Activated CD8-positive, alpha-beta T cell treated with anti-CD3 and anti-CD28 coated beads for 36 hours (primary cell): Measurements from ENCODE around the gene BRSK2. TPM values are rescaled to one million over a fixed set of nuclear protein-coding genes. Genes with fewer than 3 reads are reported as not detected.
"Not testable (repeated sequence)": the region's sequence is repeated elsewhere in the genome, so short reads cannot be mapped to it uniquely, and the experiment has no call there.

Source experiments
- ATAC-seq: fragments of 200-7000 bp; cut with Tn5 transposase; one replicate; pipeline ENCODE4 v1.10.0; 2021; ENCODE audit warnings: mild to moderate bottlenecking, moderate library complexity
- CTCF ChIA-PET: fragments of 350-600 bp; sonication (Branson Sonifier 250); formaldehyde crosslinking; loops from one replicate; lab custom pipeline; 2021; ENCODE audit warnings: antibody characterized with exemption; lab: Charles Lee
- POLR2A ChIA-PET: fragments of 350-600 bp; sonication (Branson Sonifier 250); formaldehyde crosslinking; loops from one replicate; lab custom pipeline; 2021; ENCODE audit warnings: antibody characterized with exemption; lab: Charles Lee
- DNase-seq: peaks from one replicate; pipeline ENCODE4 v3.0.0-alpha.2; 2020
- H3K27ac Mint-ChIP-seq: one replicate; pipeline ENCODE4 v1.8.0; 2021; ENCODE audit warnings: mild to moderate bottlenecking, mixed read lengths
- H3K27me3 Mint-ChIP-seq: one replicate; pipeline ENCODE4 v1.8.0; 2021; ENCODE audit warnings: mixed read lengths
- H3K36me3 Mint-ChIP-seq: one replicate; pipeline ENCODE4 v1.8.0; 2021; ENCODE audit warnings: low read depth, mixed read lengths
- H3K4me1 Mint-ChIP-seq: one replicate; pipeline ENCODE4 v1.8.0; 2021; ENCODE audit warnings: low read depth, mixed read lengths
- H3K4me3 Mint-ChIP-seq: one replicate; pipeline ENCODE4 v1.8.0; 2021; ENCODE audit warnings: mild to moderate bottlenecking, moderate library complexity, mixed read lengths
- H3K9me3 Mint-ChIP-seq: one replicate; pipeline ENCODE4 v1.8.0; 2021; ENCODE audit warnings: mixed read lengths
- intact Hi-C: fragments of 100-400 bp; cut with micrococcal nuclease; formaldehyde crosslinking; loops from one replicate; pipeline ENCODE4 v1.10.0; 2022
- total RNA-seq, 2 experiments: library from RNA; stranded (reverse); gene quantifications; one replicate each; pipeline ENCODE4 v1.2.3, GENCODE V29; 2021
- TF ChIP-seq, protein P1 (sequence below): fragments of 200-600 bp; IDR thresholded peaks from one replicate; pipeline ENCODE4 v1.8.0; 2022; ENCODE audit warnings: antibody characterized with exemption, mild to moderate bottlenecking

BRSK2 gene
- total RNA-seq, 2 experiments from 2014 or later, result 1.1 to 2.0 TPM

DNA sequence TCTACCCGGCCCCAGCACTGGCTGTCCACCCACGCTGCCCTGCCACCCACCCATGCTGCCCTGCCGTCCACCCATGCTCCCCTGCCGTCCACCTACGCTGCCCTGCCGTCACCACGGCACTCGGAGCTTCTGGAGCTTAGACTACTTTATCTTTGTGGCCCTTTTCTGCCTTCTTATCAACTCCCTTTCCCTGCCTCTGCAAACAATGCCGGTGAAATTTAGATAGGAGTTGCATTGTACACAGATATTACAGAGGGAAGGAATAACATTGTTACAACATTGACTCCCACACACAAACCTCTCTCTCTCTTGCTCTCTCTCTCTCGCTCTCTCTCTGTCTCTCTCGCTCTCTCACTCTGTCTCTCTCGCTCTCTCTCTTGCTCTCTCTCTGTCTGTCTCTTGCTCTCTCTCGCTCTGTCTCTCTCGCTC, 33.7 kb upstream of the BRSK2 start:
- POLR2A ChIA-PET, result no interaction called here
- Mint-ChIP-seq H3K27ac (no peak overlapping the region), H3K9me3 (no peaks in the 10 kb centered on the region)

DNA sequence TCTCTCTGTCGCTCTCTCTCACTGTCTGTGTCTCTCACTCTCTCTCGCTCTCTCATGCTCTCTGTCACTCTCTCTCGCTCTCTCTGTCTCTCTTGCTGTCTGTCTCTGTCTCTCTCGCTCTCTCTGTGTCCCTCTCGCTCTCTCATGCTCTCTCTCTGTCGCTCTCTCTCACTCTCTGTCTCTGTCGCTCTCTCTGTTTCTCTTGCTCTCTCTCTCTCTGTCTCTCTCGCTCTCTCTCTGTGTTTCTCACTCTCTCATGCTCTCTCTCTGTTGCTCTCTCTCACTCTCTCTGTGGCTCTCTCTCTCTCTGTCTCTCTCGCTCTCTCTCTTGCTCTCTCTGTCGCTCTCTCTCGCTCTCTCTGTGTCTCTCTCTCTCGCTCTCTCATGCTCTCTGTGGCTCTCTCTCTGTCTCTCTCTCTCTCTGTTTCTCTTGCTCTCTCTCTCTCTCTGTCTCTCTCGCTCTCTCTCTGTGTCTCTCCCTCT, 33.2 kb upstream of the BRSK2 start:
- no peaks in the 10 kb centered on the region for H3K36me3 Mint-ChIP-seq
- TF ChIP-seq, protein P1, sequence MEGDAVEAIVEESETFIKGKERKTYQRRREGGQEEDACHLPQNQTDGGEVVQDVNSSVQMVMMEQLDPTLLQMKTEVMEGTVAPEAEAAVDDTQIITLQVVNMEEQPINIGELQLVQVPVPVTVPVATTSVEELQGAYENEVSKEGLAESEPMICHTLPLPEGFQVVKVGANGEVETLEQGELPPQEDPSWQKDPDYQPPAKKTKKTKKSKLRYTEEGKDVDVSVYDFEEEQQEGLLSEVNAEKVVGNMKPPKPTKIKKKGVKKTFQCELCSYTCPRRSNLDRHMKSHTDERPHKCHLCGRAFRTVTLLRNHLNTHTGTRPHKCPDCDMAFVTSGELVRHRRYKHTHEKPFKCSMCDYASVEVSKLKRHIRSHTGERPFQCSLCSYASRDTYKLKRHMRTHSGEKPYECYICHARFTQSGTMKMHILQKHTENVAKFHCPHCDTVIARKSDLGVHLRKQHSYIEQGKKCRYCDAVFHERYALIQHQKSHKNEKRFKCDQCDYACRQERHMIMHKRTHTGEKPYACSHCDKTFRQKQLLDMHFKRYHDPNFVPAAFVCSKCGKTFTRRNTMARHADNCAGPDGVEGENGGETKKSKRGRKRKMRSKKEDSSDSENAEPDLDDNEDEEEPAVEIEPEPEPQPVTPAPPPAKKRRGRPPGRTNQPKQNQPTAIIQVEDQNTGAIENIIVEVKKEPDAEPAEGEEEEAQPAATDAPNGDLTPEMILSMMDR, result no peak
- ATAC-seq (no peak), DNase-seq (no peak)
- H3K9me3 Mint-ChIP-seq, result no peaks in the 10 kb centered on the region
- H3K27me3 Mint-ChIP-seq, result peaks cover 11% of the 10 kb centered on the region
- CTCF ChIA-PET, result no interaction called here
- H3K4me1 Mint-ChIP-seq, result no peaks in the 10 kb centered on the region
- no peak overlapping the region for H3K4me3 Mint-ChIP-seq
- H3K27ac Mint-ChIP-seq, result no peak overlapping the region
- POLR2A ChIA-PET, result no interaction called here
- intact Hi-C loops, result no loop called here

More for the DNA sequence above, 33.7 kb upstream of the BRSK2 start:
- Mint-ChIP-seq H3K36me3 (no peaks in the 10 kb centered on the region), H3K27me3 (peaks cover 11% of the 10 kb centered on the region), H3K4me3 (no peak overlapping the region), H3K4me1 (no peaks in the 10 kb centered on the region)
- ATAC-seq, result no peak
- intact Hi-C loops, result no loop called here
- CTCF ChIA-PET, result no interaction called here
- DNase-seq, result no peak
- TF ChIP-seq, protein P1, result no peak

DNA sequence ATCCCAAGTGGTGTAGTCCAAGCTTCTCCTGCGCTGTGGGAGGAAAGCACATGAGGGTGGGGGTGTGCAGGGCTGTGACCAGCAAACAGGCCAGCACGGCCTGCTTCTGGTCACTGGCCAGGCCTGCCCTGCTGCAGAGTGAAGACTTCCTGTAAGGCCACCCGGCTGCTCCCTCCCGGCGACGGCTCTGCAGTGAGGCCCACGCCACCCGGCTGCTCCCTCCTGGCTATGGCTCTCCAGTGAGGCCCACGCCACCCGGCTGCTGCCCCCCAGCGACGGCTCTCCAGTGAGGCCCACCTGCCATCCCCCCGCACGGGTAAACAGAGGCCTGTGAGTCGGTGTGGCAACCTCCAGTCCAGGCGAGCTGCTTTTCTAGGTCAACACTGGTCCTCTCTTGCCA, 31.4 kb upstream of the BRSK2 start:
- peaks cover 11% of the 10 kb centered on the region for H3K27me3 Mint-ChIP-seq
- no peaks in the 10 kb centered on the region for H3K4me1 Mint-ChIP-seq
- no peak overlapping the region for H3K27ac Mint-ChIP-seq
- no peak overlapping the region for H3K4me3 Mint-ChIP-seq
- CTCF ChIA-PET, result no interaction called here
- intact Hi-C loops, result no loop called here
- H3K9me3 Mint-ChIP-seq, result no peaks in the 10 kb centered on the region
- DNase-seq, result no peak
- no peaks in the 10 kb centered on the region for H3K36me3 Mint-ChIP-seq
- POLR2A ChIA-PET, result no interaction called here
- TF ChIP-seq, protein P1, result no peak
- ATAC-seq, result no peak

DNA sequence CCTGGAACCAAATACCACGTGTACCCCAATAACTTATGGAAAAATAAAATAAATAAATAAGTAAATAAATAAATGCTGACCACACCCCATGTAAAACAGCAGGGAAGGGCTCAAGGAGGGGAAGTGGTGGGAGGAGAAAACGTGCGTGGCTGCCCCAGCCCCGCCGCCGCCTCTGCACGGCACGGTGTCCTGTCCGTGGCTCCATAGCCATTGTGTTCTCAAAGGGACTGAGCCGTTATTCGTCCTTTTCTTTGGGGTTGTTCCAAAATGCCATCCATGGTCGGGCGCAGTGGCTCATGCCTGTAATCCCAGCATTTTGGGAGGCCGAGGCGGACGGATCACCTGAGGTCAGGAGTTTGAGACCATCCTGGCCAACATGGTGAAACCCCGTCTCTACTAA, 30.8 kb upstream of the BRSK2 start:
- DNase-seq, H3K9me3 Mint-ChIP-seq, CTCF ChIA-PET, H3K36me3 Mint-ChIP-seq, H3K4me1 Mint-ChIP-seq, ATAC-seq, POLR2A ChIA-PET, H3K4me3 Mint-ChIP-seq, intact Hi-C loops, H3K27ac Mint-ChIP-seq: not testable (repeated sequence)
- H3K27me3 Mint-ChIP-seq, result peaks cover 13% of the 10 kb centered on the region

DNA sequence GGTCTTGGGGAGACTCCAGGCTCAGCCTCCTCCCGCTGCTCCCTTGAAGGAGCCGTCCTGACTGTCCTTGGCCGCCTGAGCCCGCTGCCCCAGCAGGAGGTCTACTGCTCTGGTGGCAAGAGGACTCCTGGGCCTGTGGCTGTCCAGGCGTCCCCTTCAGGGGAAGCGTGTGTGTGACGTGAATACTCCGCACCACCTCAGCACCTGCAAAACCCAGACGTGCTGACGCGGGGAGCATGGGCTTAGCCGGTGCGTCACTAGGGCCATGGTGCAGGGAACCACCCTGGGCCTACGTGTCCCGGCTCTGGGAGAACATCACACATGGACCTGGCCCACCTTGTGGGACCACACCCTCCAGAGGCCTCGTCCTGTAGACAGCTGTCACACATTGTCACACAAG, 30.2 kb upstream of the BRSK2 start:
- Mint-ChIP-seq H3K27ac (no peak overlapping the region), H3K9me3 (peaks cover under 1% of the 10 kb centered on the region), H3K4me1 (no peaks in the 10 kb centered on the region), H3K4me3 (no peak overlapping the region), H3K27me3 (peaks cover 14% of the 10 kb centered on the region), H3K36me3 (no peaks in the 10 kb centered on the region)
- CTCF ChIA-PET, result no interaction called here
- ATAC-seq (no peak), DNase-seq (no peak)
- POLR2A ChIA-PET, result no interaction called here
- TF ChIP-seq, protein P1, result no peak
- intact Hi-C loops, result no loop called here
